ENCODE measurements around the gene TAP2.

The TAP2 gene

GRCh38 chr6:32843331-32843978, 4.9 kb upstream of the TAP2 start:
- no peak for DNase-seq (ENCODE audit: low spot score)
- H3K27ac ChIP-seq, result peak overlapping the region; percentile 85
- ChIA-PET POLR2A (ENCODE audit: low non-redundant PET) (interaction anchor here (1.9 kb wide), 1 partner anchor 10 kb away, joined by 8 read pairs; the partner anchor contains the start of genes PSMB9 and TAP1), CTCF (interaction anchor here (0.6 to 1.7 kb wide), 3 partner anchors 18 to 417 kb away, joined by 3 to 6 read pairs (median 4); no protein-coding TSS in a partner anchor)
- no peak for TF ChIP-seq CTCF (conservative IDR thresholded peaks at IDR 0.05; ENCODE audit: low read depth)

GRCh38 chr6:32842690-32843089, 4.2 kb upstream of the TAP2 start:
- CTCF ChIA-PET, result interaction anchor here (1.7 kb wide), 1 partner anchor 25 kb away, joined by 6 read pairs; no protein-coding TSS in a partner anchor
- no peak for DNase-seq (ENCODE audit: low spot score)
- POLR2A ChIA-PET (ENCODE audit: low non-redundant PET), result no interaction called here

GRCh38 chr6:32842021-32842650, 3.6 kb upstream of the TAP2 start:
- CTCF ChIA-PET, result interaction anchor here (1.7 kb wide), 1 partner anchor 26 kb away, joined by 6 read pairs; no protein-coding TSS in a partner anchor
- H3K27ac ChIP-seq, result no peak overlapping the region
- POLR2A ChIA-PET (ENCODE audit: low non-redundant PET), result no interaction called here
- no peak for TF ChIP-seq CTCF (conservative IDR thresholded peaks at IDR 0.05; ENCODE audit: low read depth)
- no peak for DNase-seq (ENCODE audit: low spot score)

More at GRCh38 chr6:32842690-32843089, 4.2 kb upstream of the TAP2 start:
- no peak for TF ChIP-seq CTCF (conservative IDR thresholded peaks at IDR 0.05; ENCODE audit: low read depth)
- peak overlapping the region; percentile 23; the same call in 1 of the 2 replicates for H3K27ac ChIP-seq

GRCh38 chr6:32840604-32841246, 2.2 kb upstream of the TAP2 start:
- DNase-seq (ENCODE audit: low spot score), result no peak
- CTCF ChIA-PET, result interaction anchor here (0.7 kb wide), 1 partner anchor 391 kb away, joined by 3 read pairs; no protein-coding TSS in a partner anchor
- no peak overlapping the region for H3K27ac ChIP-seq
- POLR2A ChIA-PET (ENCODE audit: low non-redundant PET), result no interaction called here
- no peak for TF ChIP-seq CTCF (conservative IDR thresholded peaks at IDR 0.05; ENCODE audit: low read depth)

GRCh38 chr6:32839356-32839755, 817 bp upstream of the TAP2 start:
- no peak for TF ChIP-seq CTCF (conservative IDR thresholded peaks at IDR 0.05; ENCODE audit: low read depth)
- H3K27ac ChIP-seq, result peak overlapping the region; percentile 85
- DNase-seq (ENCODE audit: low spot score), result no peak
- ChIA-PET CTCF (interaction anchor here (0.6 to 3.1 kb wide), 13 partner anchors 15 to 1572 kb away, joined by 3 to 55 read pairs (median 4); partner anchors contain the start of genes PSMB9 and TAP1), POLR2A (ENCODE audit: low non-redundant PET) (interaction anchor here (1.7 kb wide), 1 partner anchor 14 kb away, joined by 10 read pairs; the partner anchor contains the start of genes PSMB9 and TAP1)

- CTCF ChIA-PET, result interaction anchor here (0.6 to 3.1 kb wide), 7 partner anchors 12 to 109 kb away, joined by 3 to 55 read pairs (median 8); partner anchors contain the start of genes PSMB9 and TAP1
- peak overlapping the region; percentile 85 for H3K27ac ChIP-seq
- TF ChIP-seq CTCF (conservative IDR thresholded peaks at IDR 0.05; ENCODE audit: low read depth), result no peak
- POLR2A ChIA-PET (ENCODE audit: low non-redundant PET), result interaction anchor here (1.4 to 1.7 kb wide), 2 partner anchors 16 to 30 kb away, joined by 10 read pairs; partner anchors contain the start of genes PSMB9 and TAP1
- peak; percentile 50 for DNase-seq (ENCODE audit: low spot score)
These were observed 857 bp downstream of the TAP2 start for GRCh38 chr6:32837651-32838113.
